ENCODE measurements around the gene DYSF. TPM values are rescaled to one million over a fixed set of nuclear protein-coding genes. Genes with fewer than 3 reads are reported as not detected.
"Not testable (repeated sequence)": the region's sequence is repeated elsewhere in the genome, so short reads cannot be mapped to it uniquely, and the experiment has no call there.

Gene DYSF
- total RNA-seq, 1 donor from 2014 or later, result not detected

GRCh38 chr2:71483246-71483645 lies 29.9 kb downstream of the DYSF start:
- Mint-ChIP-seq H3K4me1 (ENCODE audit: low read depth) (no peaks in the 10 kb centered on the region), H3K9me3 (no peaks in the 10 kb centered on the region), H3K36me3 (ENCODE audit: low read depth) (no peaks in the 10 kb centered on the region), H3K27me3 (ENCODE audit: low read depth) (no peaks in the 10 kb centered on the region), H3K27ac (no peak overlapping the region), H3K4me3 (ENCODE audit: low read depth) (no peak overlapping the region)
- intact Hi-C loops (cut with micrococcal nuclease), result no loop called here
- no peak for DNase-seq (ENCODE audit: low spot score)

GRCh38 chr2:71484354-71484753 lies 31.0 kb downstream of the DYSF start:
- Mint-ChIP-seq H3K27me3 (ENCODE audit: low read depth) (no peaks in the 10 kb centered on the region), H3K36me3 (ENCODE audit: low read depth) (no peaks in the 10 kb centered on the region), H3K4me3 (ENCODE audit: low read depth) (no peak overlapping the region), H3K9me3 (no peaks in the 10 kb centered on the region), H3K4me1 (ENCODE audit: low read depth) (no peaks in the 10 kb centered on the region), H3K27ac (no peak overlapping the region)
- no peak for DNase-seq (ENCODE audit: low spot score)
- intact Hi-C loops (cut with micrococcal nuclease), result no loop called here

GRCh38 chr2:71486881-71487640 lies 33.7 kb downstream of the DYSF start:
- Mint-ChIP-seq H3K4me1 (ENCODE audit: low read depth) (no peaks in the 10 kb centered on the region), H3K9me3 (no peaks in the 10 kb centered on the region), H3K27me3 (ENCODE audit: low read depth) (no peaks in the 10 kb centered on the region), H3K36me3 (ENCODE audit: low read depth) (no peaks in the 10 kb centered on the region), H3K4me3 (ENCODE audit: low read depth) (no peak overlapping the region), H3K27ac (no peak overlapping the region)
- no peak for DNase-seq (ENCODE audit: low spot score)
- intact Hi-C loops (cut with micrococcal nuclease), result no loop called here

GRCh38 chr2:71491551-71491950 lies 38.2 kb downstream of the DYSF start:
- DNase-seq (ENCODE audit: low spot score); H3K4me3 Mint-ChIP-seq (ENCODE audit: low read depth); H3K36me3 Mint-ChIP-seq (ENCODE audit: low read depth); H3K27ac Mint-ChIP-seq; H3K27me3 Mint-ChIP-seq (ENCODE audit: low read depth); intact Hi-C loops (cut with micrococcal nuclease); H3K4me1 Mint-ChIP-seq (ENCODE audit: low read depth); H3K9me3 Mint-ChIP-seq: not testable (repeated sequence)

GRCh38 chr2:71492112-71492511 lies 38.8 kb downstream of the DYSF start:
- Mint-ChIP-seq H3K4me3 (ENCODE audit: low read depth) (no peak overlapping the region), H3K27me3 (ENCODE audit: low read depth) (no peaks in the 10 kb centered on the region), H3K9me3 (no peaks in the 10 kb centered on the region), H3K36me3 (ENCODE audit: low read depth) (no peaks in the 10 kb centered on the region), H3K4me1 (ENCODE audit: low read depth) (no peaks in the 10 kb centered on the region), H3K27ac (no peak overlapping the region)
- DNase-seq (ENCODE audit: low spot score), result no peak
- intact Hi-C loops (cut with micrococcal nuclease), result no loop called here

GRCh38 chr2:71494091-71494490 lies 40.7 kb downstream of the DYSF start:
- intact Hi-C loops (cut with micrococcal nuclease), result no loop called here
- Mint-ChIP-seq H3K4me1 (ENCODE audit: low read depth) (no peaks in the 10 kb centered on the region), H3K27ac (no peak overlapping the region), H3K36me3 (ENCODE audit: low read depth) (no peaks in the 10 kb centered on the region), H3K9me3 (no peaks in the 10 kb centered on the region), H3K27me3 (ENCODE audit: low read depth) (no peaks in the 10 kb centered on the region), H3K4me3 (ENCODE audit: low read depth) (no peak overlapping the region)
- no peak for DNase-seq (ENCODE audit: low spot score)

GRCh38 chr2:71494523-71495155 lies 41.3 kb downstream of the DYSF start:
- Mint-ChIP-seq H3K9me3 (no peaks in the 10 kb centered on the region), H3K4me1 (ENCODE audit: low read depth) (no peaks in the 10 kb centered on the region), H3K27me3 (ENCODE audit: low read depth) (no peaks in the 10 kb centered on the region), H3K4me3 (ENCODE audit: low read depth) (no peak overlapping the region), H3K36me3 (ENCODE audit: low read depth) (no peaks in the 10 kb centered on the region), H3K27ac (no peak overlapping the region)
- no peak for DNase-seq (ENCODE audit: low spot score)
- intact Hi-C loops (cut with micrococcal nuclease), result no loop called here

GRCh38 chr2:71496156-71496770 lies 42.9 kb downstream of the DYSF start:
- DNase-seq (ENCODE audit: low spot score), result no peak
- intact Hi-C loops (cut with micrococcal nuclease), result no loop called here
- Mint-ChIP-seq H3K27ac (no peak overlapping the region), H3K4me1 (ENCODE audit: low read depth) (no peaks in the 10 kb centered on the region), H3K27me3 (ENCODE audit: low read depth) (no peaks in the 10 kb centered on the region), H3K36me3 (ENCODE audit: low read depth) (no peaks in the 10 kb centered on the region), H3K9me3 (no peaks in the 10 kb centered on the region), H3K4me3 (ENCODE audit: low read depth) (no peak overlapping the region)

GRCh38 chr2:71498261-71498701 lies 44.9 kb downstream of the DYSF start:
- Mint-ChIP-seq H3K27me3 (ENCODE audit: low read depth) (no peaks in the 10 kb centered on the region), H3K9me3 (no peaks in the 10 kb centered on the region), H3K4me1 (ENCODE audit: low read depth) (no peaks in the 10 kb centered on the region), H3K27ac (no peak overlapping the region), H3K4me3 (ENCODE audit: low read depth) (no peak overlapping the region), H3K36me3 (ENCODE audit: low read depth) (no peaks in the 10 kb centered on the region)
- DNase-seq (ENCODE audit: low spot score), result no peak
- intact Hi-C loops (cut with micrococcal nuclease), result no loop called here

GRCh38 chr2:71499691-71500090 lies 46.3 kb downstream of the DYSF start:
- intact Hi-C loops (cut with micrococcal nuclease), result no loop called here
- Mint-ChIP-seq H3K4me3 (ENCODE audit: low read depth) (no peak overlapping the region), H3K27me3 (ENCODE audit: low read depth) (no peaks in the 10 kb centered on the region), H3K27ac (no peak overlapping the region), H3K36me3 (ENCODE audit: low read depth) (no peaks in the 10 kb centered on the region), H3K9me3 (no peaks in the 10 kb centered on the region), H3K4me1 (ENCODE audit: low read depth) (no peaks in the 10 kb centered on the region)
- no peak for DNase-seq (ENCODE audit: low spot score)

- DNase-seq (ENCODE audit: low spot score), result no peak
- no peak overlapping the region for H3K4me3 Mint-ChIP-seq (ENCODE audit: low read depth)
- no peaks in the 10 kb centered on the region for H3K36me3 Mint-ChIP-seq (ENCODE audit: low read depth)
- no peaks in the 10 kb centered on the region for H3K4me1 Mint-ChIP-seq (ENCODE audit: low read depth)
- no peaks in the 10 kb centered on the region for H3K9me3 Mint-ChIP-seq
- H3K27me3 Mint-ChIP-seq (ENCODE audit: low read depth), result no peaks in the 10 kb centered on the region
- intact Hi-C loops (cut with micrococcal nuclease), result no loop called here
- H3K27ac Mint-ChIP-seq, result no peak overlapping the region
These were observed 47.2 kb downstream of the DYSF start for GRCh38 chr2:71500426-71501079.

- Mint-ChIP-seq H3K36me3 (ENCODE audit: low read depth) (no peaks in the 10 kb centered on the region), H3K4me1 (ENCODE audit: low read depth) (no peaks in the 10 kb centered on the region), H3K27ac (no peak overlapping the region), H3K27me3 (ENCODE audit: low read depth) (no peaks in the 10 kb centered on the region), H3K4me3 (ENCODE audit: low read depth) (no peak overlapping the region), H3K9me3 (no peaks in the 10 kb centered on the region)
- intact Hi-C loops (cut with micrococcal nuclease), result no loop called here
- DNase-seq (ENCODE audit: low spot score), result no peak
These were observed 49.8 kb downstream of the DYSF start for GRCh38 chr2:71502941-71503738.
